B cell (primary cell): Measurements from ENCODE around the gene BSG.

ENCODE experiments used
- CTCF ChIP-seq: fragments of 200-600 bp; IDR thresholded peaks from one replicate; pipeline ENCODE4 v1.8.0; 2022; ENCODE audit warnings: antibody characterized with exemption, mild to moderate bottlenecking
- EZH2 ChIP-seq: IDR thresholded peaks from 2 replicates; pipeline ENCODE4 v1.6.1; 2012; ENCODE audit warnings: borderline replicate concordance, low read depth, mild to moderate bottlenecking, moderate library complexity, low read length; ENCODE audit not compliant: insufficient read depth, poor library complexity, severe bottlenecking

- TF ChIP-seq CTCF (no peak), EZH2 (no peak)
These were observed 9.2 kb downstream of the BSG start for GRCh38 chr19:581399-582111.
